Fibroblast of skin of abdomen (primary cell): ENCODE data around the gene KCNC1.

Experiments used
- DNase-seq: peaks from one replicate; pipeline ENCODE4 v3.0.0-alpha.2; 2013

The KCNC1 gene

DNA sequence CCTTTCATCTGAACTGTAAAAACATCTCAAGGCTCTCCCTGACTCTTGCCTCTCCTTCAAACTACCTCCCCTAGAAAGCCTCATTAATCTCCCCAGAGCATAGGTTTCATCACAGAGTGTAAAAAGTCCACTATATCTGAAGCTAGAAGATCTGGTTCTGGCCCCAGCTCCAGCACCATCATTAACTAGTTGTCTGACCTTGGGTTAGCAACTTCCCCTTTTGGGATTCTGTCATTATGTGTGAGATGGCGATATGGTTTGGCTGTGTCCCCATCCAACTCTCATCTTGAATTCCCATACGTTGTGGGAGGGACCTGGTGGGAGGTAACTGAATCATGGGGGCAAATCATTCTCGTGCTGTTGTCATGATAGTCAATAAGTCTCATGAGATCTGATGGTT lies 97.3 kb downstream of the KCNC1 start:
- DNase-seq = no peak
